GM21786 (cell line): ENCODE results near the gene CDK5.
"Not testable (repeated sequence)": the region's sequence is repeated elsewhere in the genome, so short reads cannot be mapped to it uniquely, and the experiment has no call there.

Experiments used
- ATAC-seq: cut with Tn5 transposase; IDR thresholded peaks from one replicate; pipeline ENCODE4 v1.9.1; 2021; ENCODE audit not compliant: unreplicated experiment

Gene CDK5

GRCh38 chr7:151058781-151059366, 1.2 kb upstream of the CDK5 start:
- no peak for ATAC-seq

DNA sequence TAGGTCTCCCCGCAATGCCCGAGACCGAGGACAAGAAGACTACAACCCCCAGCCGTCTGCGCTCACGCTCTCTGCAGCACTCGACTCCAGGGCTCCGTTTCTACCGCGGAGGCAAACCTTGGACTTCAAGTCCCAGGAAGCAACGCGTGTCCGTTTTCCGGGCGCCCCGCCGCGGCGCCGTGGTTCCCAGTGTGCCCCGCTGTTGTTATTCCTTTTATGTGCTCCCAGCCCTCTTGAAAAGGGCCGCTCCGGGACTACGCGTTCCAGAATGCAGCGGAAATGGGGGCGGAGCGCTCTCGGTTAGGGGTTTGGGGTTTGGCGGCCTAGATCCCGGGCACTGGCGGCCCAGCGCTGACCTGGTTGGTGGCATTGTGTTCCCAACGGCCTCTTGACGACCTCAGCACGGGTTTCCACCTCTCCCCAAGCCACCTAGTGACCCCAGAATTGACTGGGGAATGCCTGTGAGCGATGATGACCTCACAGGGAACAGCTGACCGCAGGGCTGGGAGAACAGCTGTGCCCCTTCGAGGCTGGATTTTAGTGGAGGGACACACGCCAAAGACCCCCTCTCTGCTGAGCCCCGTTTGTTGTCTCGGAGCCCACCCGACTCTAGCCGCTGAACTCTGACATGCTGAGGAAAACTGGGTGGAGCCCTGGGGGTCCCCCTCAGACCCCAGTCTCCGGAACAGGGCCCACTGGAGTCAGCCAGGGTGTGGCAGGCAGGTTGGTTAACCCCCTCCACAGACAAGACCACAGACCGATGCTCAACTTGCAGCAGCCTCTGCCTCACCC, 488 bp upstream of the CDK5 start:
- ATAC-seq: peak; percentile 90

DNA sequence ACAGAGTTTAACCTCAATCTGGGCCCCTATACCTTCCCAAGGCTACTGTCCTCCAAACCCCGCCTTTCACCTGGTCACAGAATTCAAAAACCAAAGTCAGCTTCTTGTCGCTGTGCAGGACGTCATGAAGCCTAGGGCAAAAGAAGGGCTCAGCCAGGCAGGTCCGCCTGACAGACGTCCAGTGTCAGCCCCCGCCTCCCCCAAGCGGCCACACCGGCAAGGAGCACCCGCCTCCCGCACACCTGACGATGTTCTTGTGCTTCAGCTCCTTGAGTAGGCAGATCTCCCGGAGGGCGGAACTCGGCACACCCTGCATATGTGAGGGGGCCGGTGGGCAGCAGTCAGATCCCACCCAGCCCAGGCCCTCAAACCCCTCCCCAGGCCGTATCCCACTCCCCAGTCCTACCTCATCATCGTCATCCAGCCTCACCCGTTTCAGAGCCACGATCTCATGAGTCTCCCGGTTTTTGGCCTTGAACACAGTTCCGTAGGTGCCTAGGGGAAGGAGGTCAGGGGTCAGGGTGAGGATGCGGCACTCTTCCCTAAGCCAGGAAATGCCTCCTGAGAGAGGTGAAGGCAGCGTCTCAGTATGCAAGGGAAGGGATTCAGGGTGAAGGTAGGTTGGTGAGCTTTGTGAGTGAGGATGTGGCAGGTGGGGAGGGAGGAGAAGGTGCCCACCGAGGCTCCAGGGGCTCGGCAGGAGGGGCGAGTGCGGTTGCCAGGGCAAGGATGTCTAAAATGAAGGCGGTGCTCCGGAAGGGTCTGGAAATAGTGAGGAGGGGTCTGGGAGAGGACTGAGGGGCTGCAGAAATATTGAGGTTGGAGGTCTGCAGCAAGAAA, 811 bp downstream of the CDK5 start:
- no peak for ATAC-seq

- ATAC-seq: no peak
These were observed 1.4 kb downstream of the CDK5 start for GRCh38 chr7:151056283-151056665.

DNA sequence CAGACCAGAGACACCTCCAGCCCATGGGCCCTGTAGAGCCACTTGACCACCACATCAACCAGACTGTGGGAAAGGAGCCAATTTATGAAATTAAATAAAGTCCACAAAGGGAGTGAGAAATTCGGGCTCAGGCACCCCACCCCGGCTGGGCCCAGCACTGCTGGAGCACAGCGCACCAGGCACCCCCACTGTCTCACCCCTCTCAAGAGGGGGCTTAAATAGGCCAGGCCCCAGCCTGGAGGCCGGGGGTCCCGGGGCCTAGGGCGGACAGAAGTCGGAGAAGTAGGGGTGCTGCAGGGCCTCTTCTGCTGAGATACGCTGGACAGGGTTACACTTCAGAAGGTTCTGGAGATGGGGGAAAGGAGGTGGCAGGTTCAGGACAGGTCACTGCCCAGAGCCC, 3.9 kb downstream of the CDK5 start:
- no peak for ATAC-seq

GRCh38 chr7:151053096-151053495, 4.6 kb downstream of the CDK5 start:
- no peak for ATAC-seq

GRCh38 chr7:151051108-151051507, 6.6 kb downstream of the CDK5 start:
- ATAC-seq: no peak

GRCh38 chr7:151048911-151049463, 8.7 kb downstream of the CDK5 start:
- ATAC-seq: no peak

DNA sequence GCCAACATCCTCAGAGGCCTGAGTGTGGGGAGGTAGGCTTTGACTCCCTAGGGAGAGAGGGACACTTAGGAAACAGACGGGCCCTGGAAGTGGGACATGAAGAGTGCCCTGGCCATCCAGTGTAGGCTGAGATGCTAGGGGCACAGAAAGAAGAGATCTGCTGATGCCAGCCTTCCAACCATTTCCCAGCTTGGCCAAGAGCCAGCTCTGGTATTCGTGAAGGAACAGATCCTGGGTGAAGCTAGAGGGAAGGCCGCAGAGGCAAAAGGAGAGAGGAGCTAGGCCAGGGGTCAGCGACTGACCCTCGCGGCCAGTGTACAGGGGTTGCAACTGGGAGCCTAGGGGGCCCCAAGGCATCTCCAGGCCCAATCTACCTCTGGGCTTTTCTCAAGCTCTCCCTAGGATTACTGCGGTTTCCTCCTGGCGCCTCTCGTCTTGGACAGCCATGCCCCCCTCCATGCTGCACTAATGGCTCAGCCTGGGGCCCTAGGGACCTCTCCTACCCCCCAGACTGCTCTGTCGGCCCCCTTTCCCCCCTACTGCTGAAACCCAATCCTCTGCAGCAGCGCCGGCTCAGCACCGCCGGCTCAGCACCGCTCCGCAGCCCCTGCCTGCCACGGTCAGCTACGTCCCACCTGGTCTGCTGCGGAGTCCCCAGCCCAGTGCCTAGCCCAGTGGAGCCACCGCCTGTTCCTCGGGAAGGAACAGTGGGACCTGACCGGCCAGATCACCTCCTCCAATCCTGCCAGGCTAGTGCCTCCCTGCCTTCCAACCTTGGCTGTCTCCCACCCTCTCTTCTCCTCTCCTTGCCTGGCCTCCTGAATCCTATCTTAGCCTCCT, 9.5 kb downstream of the CDK5 start, which contains the start of gene ASIC3:
Gene ASIC3 (plus strand): TSS at position 556 of the 840 bp plus-strand sequence. CDS start 355 bp downstream, outside the sequence.
- no peak for ATAC-seq

- ATAC-seq: no peak
These were observed 10.8 kb downstream of the CDK5 start for GRCh38 chr7:151046603-151047573.

DNA sequence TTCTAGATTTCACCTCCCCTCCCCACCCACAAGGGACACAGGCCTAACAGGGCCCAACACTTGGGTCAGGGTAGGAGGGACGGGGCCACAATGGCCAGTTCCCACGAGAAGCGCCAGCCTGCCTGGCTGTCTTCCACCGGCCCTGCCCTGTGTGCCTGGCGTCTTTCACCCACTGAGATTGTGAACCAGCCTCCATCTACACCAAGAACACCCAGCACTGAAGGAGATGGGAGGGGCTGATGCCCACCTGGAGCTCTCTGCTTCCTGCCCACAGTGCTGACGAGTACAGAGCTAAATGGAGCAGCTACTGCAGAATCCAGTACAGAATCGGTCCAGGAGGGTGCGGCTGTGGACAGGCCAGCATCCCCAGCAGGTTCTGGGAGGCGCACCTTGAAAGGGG, 11.7 kb downstream of the CDK5 start:
- ATAC-seq: no peak

GRCh38 chr7:151045262-151045661, 12.4 kb downstream of the CDK5 start:
- no peak for ATAC-seq

GRCh38 chr7:151043959-151044358, 13.7 kb downstream of the CDK5 start:
- no peak for ATAC-seq

DNA sequence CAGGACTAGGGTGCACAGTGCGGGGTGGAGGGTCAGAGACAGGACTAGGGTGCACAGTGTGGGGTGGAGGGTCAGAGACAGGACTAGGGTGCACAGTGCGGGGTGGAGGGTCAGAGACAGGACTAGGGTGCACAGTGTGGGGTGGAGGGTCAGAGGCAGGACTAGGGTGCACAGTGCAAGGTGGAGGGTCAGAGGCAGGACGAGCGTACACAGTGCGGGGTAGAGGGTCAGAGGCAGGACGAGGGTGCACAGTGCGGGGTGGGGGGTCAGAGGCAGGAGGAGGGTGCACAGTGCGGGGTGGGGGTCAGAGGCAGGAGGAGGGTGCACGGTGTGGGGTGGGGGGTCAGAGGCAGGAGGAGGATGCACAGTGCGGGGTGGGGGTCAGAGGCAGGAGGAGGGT, 14.2 kb downstream of the CDK5 start:
- ATAC-seq: not testable (repeated sequence)

DNA sequence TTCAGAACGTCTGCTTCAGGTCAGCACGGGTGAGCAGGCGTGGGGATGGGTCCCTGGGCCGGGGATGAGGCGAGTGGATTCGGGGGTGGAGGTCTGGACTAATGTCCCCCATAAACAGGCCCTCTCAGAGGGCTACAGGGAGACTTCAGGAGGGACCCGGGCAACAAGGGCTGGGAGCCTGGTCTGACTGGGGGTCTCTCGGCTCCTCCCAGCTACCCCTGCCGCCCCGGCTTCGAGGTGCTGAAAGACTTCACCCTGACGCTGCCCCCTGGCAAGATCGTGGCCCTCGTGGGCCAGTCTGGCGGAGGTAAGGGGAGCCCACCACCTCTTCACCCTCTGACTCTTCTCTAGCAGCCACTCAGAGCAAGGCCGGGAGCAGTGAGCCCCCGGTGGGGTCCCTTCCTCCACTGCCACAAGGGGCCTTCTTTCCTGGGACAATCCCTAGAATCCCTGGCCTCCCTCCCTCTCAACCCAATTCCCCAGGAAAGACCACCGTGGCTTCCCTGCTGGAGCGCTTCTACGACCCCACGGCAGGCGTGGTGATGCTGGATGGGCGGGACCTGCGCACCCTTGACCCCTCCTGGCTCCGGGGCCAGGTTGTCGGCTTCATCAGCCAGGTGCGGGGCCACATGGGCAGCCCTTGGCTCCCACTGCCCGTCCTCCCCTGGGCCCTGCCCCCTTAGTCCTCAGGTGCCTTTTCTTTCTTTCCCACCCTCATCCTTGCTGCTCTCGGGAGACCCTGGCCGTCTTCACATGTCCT, 16.9 kb downstream of the CDK5 start:
- no peak for ATAC-seq

DNA sequence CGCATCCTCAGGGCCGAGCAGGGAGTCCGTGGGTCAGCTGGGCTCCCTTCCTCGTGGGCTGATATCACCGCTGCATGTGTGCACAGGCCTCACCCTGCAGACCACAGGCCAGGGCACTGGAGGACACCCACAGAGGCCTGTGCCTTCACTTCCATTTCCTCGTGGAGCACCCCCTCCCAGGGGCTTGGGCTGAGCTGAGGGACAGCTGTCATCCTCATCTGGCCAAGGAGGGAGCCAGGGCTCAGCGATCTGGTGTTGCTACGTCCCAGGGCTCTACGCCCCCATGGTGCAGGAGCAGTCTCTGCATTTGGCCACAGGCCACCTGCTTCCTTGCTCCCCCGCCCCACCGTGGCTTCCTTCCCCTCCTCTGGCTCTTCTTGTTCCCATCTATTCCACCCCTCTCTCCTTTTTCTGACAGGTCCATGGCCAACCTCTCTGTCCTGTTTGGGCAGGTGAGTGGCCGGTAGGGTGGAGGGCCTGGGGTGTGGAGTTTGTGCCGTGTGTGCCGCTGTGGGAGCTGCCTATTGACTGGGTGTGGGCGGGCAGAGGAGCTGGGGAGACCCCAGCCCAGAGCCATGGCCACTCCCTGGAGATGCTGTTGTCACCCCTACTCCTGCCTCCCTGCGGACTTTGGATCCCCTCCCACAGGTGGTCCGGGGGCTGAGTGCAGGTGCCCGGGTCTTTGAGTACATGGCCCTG, 17.7 kb downstream of the CDK5 start:
- no peak for ATAC-seq

GRCh38 chr7:151038951-151039849, 18.5 kb downstream of the CDK5 start:
- ATAC-seq: peak; percentile 61
